Calu3 (cell line): Measurements from ENCODE around the gene ALMS1. TPM values are rescaled to one million over a fixed set of nuclear protein-coding genes. Genes with fewer than 3 reads are reported as not detected.

Experiments used
- BruUV-seq: library from RNA; stranded (reverse); fragments of 400-500 nt; replicated peaks from 2 replicates; lab custom pipeline; 2021; lab: Mats Ljungman, UMichigan
- CTCF ChIA-PET: fragments of 300-600 bp; sonication (Branson Sonifier 250); formaldehyde crosslinking; loops from one replicate; lab custom pipeline; 2022; ENCODE audit warnings: antibody characterized with exemption; lab: Charles Lee
- DNase-seq: peaks from one replicate; pipeline ENCODE4 v3.0.0; 2022
- H3K27ac Mint-ChIP-seq: one replicate; pipeline ENCODE4 v1.8.0; 2022; ENCODE audit warnings: mixed read lengths; ENCODE audit not compliant: unreplicated experiment
- H3K27me3 Mint-ChIP-seq: one replicate; pipeline ENCODE4 v1.8.0; 2022; ENCODE audit warnings: mixed read lengths; ENCODE audit not compliant: unreplicated experiment
- H3K36me3 Mint-ChIP-seq: one replicate; pipeline ENCODE4 v1.8.0; 2022; ENCODE audit warnings: mild to moderate bottlenecking, moderate library complexity, mixed read lengths; ENCODE audit not compliant: insufficient read depth, unreplicated experiment
- H3K4me1 Mint-ChIP-seq: one replicate; pipeline ENCODE4 v1.8.0; 2022; ENCODE audit warnings: mild to moderate bottlenecking, low read depth, mixed read lengths; ENCODE audit not compliant: unreplicated experiment
- H3K4me3 Mint-ChIP-seq: one replicate; pipeline ENCODE4 v1.8.0; 2022; ENCODE audit warnings: mild to moderate bottlenecking, low read depth, moderate library complexity, mixed read lengths; ENCODE audit not compliant: unreplicated experiment
- H3K9me3 Mint-ChIP-seq: one replicate; pipeline ENCODE4 v1.8.0; 2022; ENCODE audit warnings: low read depth, mixed read lengths; ENCODE audit not compliant: unreplicated experiment
- intact Hi-C: fragments of 100-400 bp; cut with micrococcal nuclease; formaldehyde crosslinking; loops from one replicate; pipeline ENCODE4 v1.10.0; 2022; ENCODE audit not compliant: unreplicated experiment
- total RNA-seq: library from RNA; stranded (reverse); gene quantifications from 2 replicates; pipeline ENCODE4 v1.2.3, GENCODE V29; 2022
- TF ChIP-seq, protein P1 (sequence below): fragments of 200-600 bp; IDR thresholded peaks from one replicate; pipeline ENCODE4 v1.8.0; 2022; ENCODE audit warnings: antibody characterized with exemption; ENCODE audit not compliant: unreplicated experiment

ALMS1 gene
- total RNA-seq, 1 experiment from 2014 or later = 15.8 TPM

GRCh38 chr2:73414696-73415095, 29.1 kb downstream of the ALMS1 start:
- TF ChIP-seq, protein P1, sequence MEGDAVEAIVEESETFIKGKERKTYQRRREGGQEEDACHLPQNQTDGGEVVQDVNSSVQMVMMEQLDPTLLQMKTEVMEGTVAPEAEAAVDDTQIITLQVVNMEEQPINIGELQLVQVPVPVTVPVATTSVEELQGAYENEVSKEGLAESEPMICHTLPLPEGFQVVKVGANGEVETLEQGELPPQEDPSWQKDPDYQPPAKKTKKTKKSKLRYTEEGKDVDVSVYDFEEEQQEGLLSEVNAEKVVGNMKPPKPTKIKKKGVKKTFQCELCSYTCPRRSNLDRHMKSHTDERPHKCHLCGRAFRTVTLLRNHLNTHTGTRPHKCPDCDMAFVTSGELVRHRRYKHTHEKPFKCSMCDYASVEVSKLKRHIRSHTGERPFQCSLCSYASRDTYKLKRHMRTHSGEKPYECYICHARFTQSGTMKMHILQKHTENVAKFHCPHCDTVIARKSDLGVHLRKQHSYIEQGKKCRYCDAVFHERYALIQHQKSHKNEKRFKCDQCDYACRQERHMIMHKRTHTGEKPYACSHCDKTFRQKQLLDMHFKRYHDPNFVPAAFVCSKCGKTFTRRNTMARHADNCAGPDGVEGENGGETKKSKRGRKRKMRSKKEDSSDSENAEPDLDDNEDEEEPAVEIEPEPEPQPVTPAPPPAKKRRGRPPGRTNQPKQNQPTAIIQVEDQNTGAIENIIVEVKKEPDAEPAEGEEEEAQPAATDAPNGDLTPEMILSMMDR = no peak
- intact Hi-C loops = no loop called here
- DNase-seq = no peak
- no peaks in the 10 kb centered on the region for H3K9me3 Mint-ChIP-seq
- no peak overlapping the region for H3K27ac Mint-ChIP-seq
- BruUV-seq = no TSS peak
- CTCF ChIA-PET = no interaction called here
- H3K4me3 Mint-ChIP-seq = no peak overlapping the region
- no peaks in the 10 kb centered on the region for H3K4me1 Mint-ChIP-seq
- no peaks in the 10 kb centered on the region for H3K36me3 Mint-ChIP-seq
- H3K27me3 Mint-ChIP-seq = no peaks in the 10 kb centered on the region

DNA sequence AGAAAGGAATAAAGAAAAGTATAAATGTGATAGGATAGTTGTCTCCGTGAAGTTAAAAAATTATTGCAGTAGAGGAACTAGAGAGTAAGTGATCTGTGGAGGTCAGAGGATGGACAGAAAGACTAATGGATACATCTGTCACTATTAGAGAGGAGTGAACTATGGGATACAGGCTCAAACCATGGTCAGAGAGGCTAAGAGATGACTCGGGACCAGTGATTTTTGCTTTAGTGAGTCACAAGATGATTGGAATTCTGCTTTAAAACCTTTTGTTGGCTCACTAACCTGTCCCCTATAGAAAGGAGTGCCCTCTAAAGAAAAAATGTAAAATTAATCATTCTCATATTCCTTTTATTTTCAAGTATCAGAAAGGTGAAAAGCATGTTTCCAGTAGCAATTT, 30.3 kb downstream of the ALMS1 start:
- Mint-ChIP-seq H3K9me3 (no peaks in the 10 kb centered on the region), H3K4me1 (no peaks in the 10 kb centered on the region), H3K36me3 (no peaks in the 10 kb centered on the region), H3K4me3 (no peak overlapping the region), H3K27ac (no peak overlapping the region), H3K27me3 (no peaks in the 10 kb centered on the region)
- TF ChIP-seq, protein P1 = no peak
- no TSS peak for BruUV-seq
- intact Hi-C loops = no loop called here
- CTCF ChIA-PET = no interaction called here
- no peak for DNase-seq

GRCh38 chr2:73418343-73418742, 32.7 kb downstream of the ALMS1 start:
- no TSS peak for BruUV-seq
- intact Hi-C loops = no loop called here
- no peak for DNase-seq
- Mint-ChIP-seq H3K4me3 (no peak overlapping the region), H3K9me3 (no peaks in the 10 kb centered on the region), H3K27ac (no peak overlapping the region), H3K36me3 (no peaks in the 10 kb centered on the region), H3K4me1 (no peaks in the 10 kb centered on the region), H3K27me3 (no peaks in the 10 kb centered on the region)
- CTCF ChIA-PET = no interaction called here
- TF ChIP-seq, protein P1 = no peak

GRCh38 chr2:73423913-73424312, 38.3 kb downstream of the ALMS1 start:
- H3K27me3 Mint-ChIP-seq = no peaks in the 10 kb centered on the region
- TF ChIP-seq, protein P1 = no peak
- BruUV-seq = no TSS peak
- H3K4me1 Mint-ChIP-seq = no peaks in the 10 kb centered on the region
- no peak overlapping the region for H3K27ac Mint-ChIP-seq
- H3K36me3 Mint-ChIP-seq = no peaks in the 10 kb centered on the region
- DNase-seq = no peak
- CTCF ChIA-PET = no interaction called here
- intact Hi-C loops = no loop called here
- H3K4me3 Mint-ChIP-seq = no peak overlapping the region
- no peaks in the 10 kb centered on the region for H3K9me3 Mint-ChIP-seq
